Mesenteric fat pad (tissue), 1 donor: ENCODE results near the gene ANO4. TPM values are rescaled to one million over a fixed set of nuclear protein-coding genes. Genes with fewer than 3 reads are reported as not detected.
"Not testable (repeated sequence)": the region's sequence is repeated elsewhere in the genome, so short reads cannot be mapped to it uniquely, and the experiment has no call there.

ENCODE experiments used
- DNase-seq: peaks from one replicate; pipeline ENCODE4 v3.0.0-alpha.2; 2020; ENCODE audit warnings: low spot score
- total RNA-seq: library from RNA; stranded (reverse); fragmentation: NEBNext Ultra II Directional; extraction: Animal tissue kit (Norgen Biotek cat#: 25700); gene quantifications from one replicate; pipeline ENCODE4 v1.2.1, GENCODE V29; 2021
- donor health status: DM: yes; HTN: yes; CAD: no.

Gene ANO4
- total RNA-seq, 1 donor from 2014 or later = 0.77 TPM

- DNase-seq = no peak
Observed at GRCh38 chr12:100987552-100988521, 193.3 kb downstream of the ANO4 start.

GRCh38 chr12:100989509-100989908 is 194.9 kb downstream of the ANO4 start:
- DNase-seq = not testable (repeated sequence)

- DNase-seq = no peak
Observed at GRCh38 chr12:100991102-100991501, 196.5 kb downstream of the ANO4 start.

GRCh38 chr12:100992194-100992593 is 197.6 kb downstream of the ANO4 start:
- DNase-seq = no peak

GRCh38 chr12:100993916-100994450 is 199.4 kb downstream of the ANO4 start:
- DNase-seq = no peak

GRCh38 chr12:100995201-100995600 is 200.6 kb downstream of the ANO4 start:
- no peak for DNase-seq

GRCh38 chr12:100995771-100996170 is 201.2 kb downstream of the ANO4 start:
- DNase-seq = no peak

GRCh38 chr12:101001669-101002068 is 207.1 kb downstream of the ANO4 start:
- DNase-seq = no peak

- no peak for DNase-seq
Observed at GRCh38 chr12:101002696-101003419, 208.3 kb downstream of the ANO4 start.

- no peak for DNase-seq
Observed at GRCh38 chr12:101004898-101005297, 210.3 kb downstream of the ANO4 start.

GRCh38 chr12:101009274-101009673 is 214.7 kb downstream of the ANO4 start:
- DNase-seq = no peak

GRCh38 chr12:101010896-101011295 is 216.3 kb downstream of the ANO4 start:
- no peak for DNase-seq

GRCh38 chr12:101013993-101014392 is 219.4 kb downstream of the ANO4 start:
- no peak for DNase-seq

- DNase-seq = no peak
Observed at GRCh38 chr12:101015044-101015443, 220.5 kb downstream of the ANO4 start.

GRCh38 chr12:101018540-101018939 is 224.0 kb downstream of the ANO4 start:
- no peak for DNase-seq

GRCh38 chr12:101019201-101019600 is 224.6 kb downstream of the ANO4 start:
- no peak for DNase-seq

- no peak for DNase-seq
Observed at GRCh38 chr12:101019667-101020066, 225.1 kb downstream of the ANO4 start.

- DNase-seq = no peak
Observed at GRCh38 chr12:101021442-101021841, 226.9 kb downstream of the ANO4 start.

- DNase-seq = no peak
Observed at GRCh38 chr12:101021911-101022388, 227.4 kb downstream of the ANO4 start.

GRCh38 chr12:101027200-101027599 is 232.6 kb downstream of the ANO4 start:
- DNase-seq = no peak

GRCh38 chr12:101027816-101028215 is 233.2 kb downstream of the ANO4 start:
- no peak for DNase-seq
